Peyer's patch (tissue), 4 donors: ENCODE measurements around the gene GABRB1. TPM values are rescaled to one million over a fixed set of nuclear protein-coding genes. Genes with fewer than 3 reads are reported as not detected.

Source experiments
- DNase-seq, 3 donors: peaks; one replicate each; pipeline ENCODE4 v3.0.0-alpha.2; 2017 to 2019
- H3K27ac ChIP-seq, 4 donors: fragments of 200-600 bp; sonication (generic); one replicate each; pipeline ENCODE4 v1.5.1; 2016 to 2019
- H3K27me3 ChIP-seq, 2 donors: fragments of 200-600 bp; sonication (generic); one replicate each; pipeline ENCODE4 v1.5.1; 2019
- H3K36me3 ChIP-seq, 3 donors: fragments of 200-600 bp; sonication (generic); one replicate each; pipeline ENCODE4 v1.5.1; 2016 to 2019
- H3K4me1 ChIP-seq, 4 donors: fragments of 200-600 bp; sonication (generic); one replicate each; pipeline ENCODE4 v1.5.1; 2016 to 2019
- H3K4me3 ChIP-seq, 4 donors: fragments of 200-600 bp; sonication (generic); 1 replicate in 3 of 4; 2 replicates in 1 of 4; pipeline ENCODE4 v1.5.1; 2016 to 2019; ENCODE audit warnings: mild to moderate bottlenecking in 1 of 4
- H3K9me3 ChIP-seq, 4 donors: fragments of 200-600 bp; sonication (generic); one replicate each; pipeline ENCODE4 v1.5.1; 2016 to 2019; ENCODE audit warnings: mild to moderate bottlenecking in 1 of 4
- CTCF ChIP-seq, 6 experiments: fragments of 450-650 bp in 4 of 6; fragments of 200-600 bp in 2 of 6; sonication (generic) in 1 of 6; IDR thresholded peaks; one replicate each; pipeline ENCODE4 v1.5.1; 2017 to 2019; ENCODE audit warnings: antibody characterized with exemption in 6 of 6, mild to moderate bottlenecking in 3 of 6, moderate library complexity in 1 of 6
- POLR2A ChIP-seq, 2 donors: fragments of 450-650 bp; IDR thresholded peaks; one replicate each; pipeline ENCODE4 v1.5.1; 2017; ENCODE audit warnings: antibody characterized with exemption in 2 of 2, mild to moderate bottlenecking in 2 of 2, moderate library complexity in 2 of 2
- total RNA-seq, 4 donors: library from RNA; depleted of rRNA; stranded (reverse); fragments of >200 nt; gene quantifications; one replicate each; pipeline ENCODE4 v1.1.0, GENCODE V29; 2016

The GABRB1 gene
- total RNA-seq, 4 donors from 2014 or later = not detected

GRCh38 chr4:47217291-47217690 is 185.9 kb downstream of the GABRB1 start:
- H3K27ac ChIP-seq = no peak overlapping the region
- no peaks in the 10 kb centered on the region for H3K36me3 ChIP-seq
- no peaks in the 10 kb centered on the region for H3K27me3 ChIP-seq
- DNase-seq = no peak
- no peaks in the 10 kb centered on the region for H3K9me3 ChIP-seq
- H3K4me1 ChIP-seq = no peaks in the 10 kb centered on the region
- no peak for TF ChIP-seq CTCF (IDR thresholded peaks at IDR 0.05)
- no peak for TF ChIP-seq POLR2A (IDR thresholded peaks at IDR 0.05)
- no peak overlapping the region for H3K4me3 ChIP-seq

DNA sequence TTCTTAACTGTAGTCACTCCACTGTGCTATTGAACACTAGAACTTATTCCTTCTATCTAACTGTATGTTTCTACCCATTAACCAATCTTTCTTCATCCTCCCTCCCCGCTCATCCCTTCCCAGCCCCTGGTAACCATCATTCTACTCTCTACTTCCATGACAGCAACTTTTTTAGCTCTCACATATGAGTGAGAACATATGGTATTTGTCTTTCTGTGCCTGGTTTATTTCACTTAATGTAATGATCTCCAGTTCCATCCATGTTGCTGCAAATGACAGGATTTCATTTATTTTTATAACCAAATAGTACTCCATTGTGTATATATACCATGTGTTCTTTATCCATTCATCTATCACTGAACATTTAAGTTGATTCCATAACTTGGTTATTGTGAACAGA is 186.5 kb downstream of the GABRB1 start:
- TF ChIP-seq CTCF (IDR thresholded peaks at IDR 0.05) (no peak), POLR2A (IDR thresholded peaks at IDR 0.05) (no peak)
- H3K4me3 ChIP-seq = no peak overlapping the region
- no peak overlapping the region for H3K27ac ChIP-seq
- H3K9me3 ChIP-seq = no peaks in the 10 kb centered on the region
- no peaks in the 10 kb centered on the region for H3K27me3 ChIP-seq
- no peaks in the 10 kb centered on the region for H3K36me3 ChIP-seq
- no peak for DNase-seq
- no peaks in the 10 kb centered on the region for H3K4me1 ChIP-seq

- no peak for DNase-seq
- TF ChIP-seq CTCF (IDR thresholded peaks at IDR 0.05) = no peak
- TF ChIP-seq POLR2A (IDR thresholded peaks at IDR 0.05) = no peak
- H3K4me1 ChIP-seq = no peaks in the 10 kb centered on the region
Measured at GRCh38 chr4:47218631-47219030, 187.3 kb downstream of the GABRB1 start.

GRCh38 chr4:47219586-47219985 is 188.2 kb downstream of the GABRB1 start:
- Histone ChIP-seq H3K27ac (no peak overlapping the region), H3K27me3 (no peaks in the 10 kb centered on the region), H3K36me3 (no peaks in the 10 kb centered on the region), H3K9me3 (no peaks in the 10 kb centered on the region), H3K4me1 (no peaks in the 10 kb centered on the region), H3K4me3 (no peak overlapping the region)
- no peak for DNase-seq
- TF ChIP-seq POLR2A (IDR thresholded peaks at IDR 0.05) (no peak), CTCF (IDR thresholded peaks at IDR 0.05) (no peak)

More at GRCh38 chr4:47218631-47219030, 187.3 kb downstream of the GABRB1 start:
- Histone ChIP-seq H3K36me3 (no peaks in the 10 kb centered on the region), H3K27ac (no peak overlapping the region), H3K27me3 (no peaks in the 10 kb centered on the region), H3K9me3 (no peaks in the 10 kb centered on the region), H3K4me3 (no peak overlapping the region)

DNA sequence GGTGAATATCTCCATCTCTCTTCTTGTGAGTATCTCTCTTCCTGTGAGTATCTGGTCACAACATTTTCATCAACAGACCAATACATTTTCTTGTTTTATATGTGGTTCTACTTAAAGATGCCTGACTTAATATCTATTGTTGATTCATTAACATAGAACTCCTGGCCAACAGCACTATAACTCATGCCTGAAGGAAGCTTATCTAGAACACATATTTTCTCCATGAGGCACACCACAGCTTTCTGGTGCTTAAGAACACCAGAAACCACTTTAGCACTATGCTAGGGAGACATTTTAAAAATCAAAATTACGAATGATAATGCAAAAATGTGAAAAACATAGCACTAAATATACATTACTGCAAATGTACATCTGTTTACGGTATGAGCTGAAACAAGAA is 190.4 kb downstream of the GABRB1 start:
- Histone ChIP-seq H3K4me1 (no peaks in the 10 kb centered on the region), H3K27me3 (no peaks in the 10 kb centered on the region), H3K9me3 (no peaks in the 10 kb centered on the region), H3K36me3 (no peaks in the 10 kb centered on the region), H3K4me3 (no peak overlapping the region), H3K27ac (no peak overlapping the region)
- no peak for DNase-seq
- TF ChIP-seq POLR2A (IDR thresholded peaks at IDR 0.05) (no peak), CTCF (IDR thresholded peaks at IDR 0.05) (no peak)

DNA sequence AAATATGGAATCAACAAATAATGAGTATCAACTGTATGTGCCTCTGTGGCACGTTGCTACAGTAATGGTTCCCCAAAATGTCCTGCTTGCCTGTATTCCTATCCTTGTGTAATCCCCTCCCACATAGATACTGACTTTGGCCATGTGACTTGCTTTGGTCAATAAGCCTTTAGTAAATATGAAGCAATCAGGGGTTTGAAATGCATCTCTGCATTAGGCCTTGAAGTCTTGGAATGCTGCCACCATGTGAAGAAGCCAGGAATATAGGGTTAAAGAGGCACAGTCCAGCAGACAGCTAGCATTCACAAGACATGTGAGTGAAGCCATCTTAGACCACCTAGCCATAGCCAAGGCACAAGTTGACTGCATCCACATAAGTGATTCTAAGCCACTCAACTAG is 190.9 kb downstream of the GABRB1 start:
- DNase-seq = no peak
- Histone ChIP-seq H3K4me1 (no peaks in the 10 kb centered on the region), H3K27me3 (no peaks in the 10 kb centered on the region), H3K9me3 (no peaks in the 10 kb centered on the region), H3K36me3 (no peaks in the 10 kb centered on the region), H3K27ac (no peak overlapping the region), H3K4me3 (no peak overlapping the region)
- no peak for TF ChIP-seq CTCF (IDR thresholded peaks at IDR 0.05)
- no peak for TF ChIP-seq POLR2A (IDR thresholded peaks at IDR 0.05)
